Gastrocnemius medialis (tissue), 4 donors: Measurements from ENCODE around the gene CCDC158.

Source experiments
- POLR2A ChIP-seq, 2 donors: fragments of 450-650 bp; IDR thresholded peaks; one replicate each; pipeline ENCODE4 v1.6.1; 2017; ENCODE audit warnings: antibody characterized with exemption in 2 of 2, mild to moderate bottlenecking in 2 of 2, moderate library complexity in 2 of 2
- TF ChIP-seq, protein P1 (sequence below), 5 experiments: fragments of 450-650 bp in 3 of 5; fragments of 200-600 bp in 2 of 5; sonication (generic) in 2 of 5; IDR thresholded peaks in 4 of 5; conservative IDR thresholded peaks in 1 of 5; 1 replicate in 4 of 5; 2 replicates in 1 of 5; pipeline ENCODE4 v1.5.1; 2016 to 2019; ENCODE audit warnings: antibody characterized with exemption in 5 of 5, mild to moderate bottlenecking in 3 of 5, moderate library complexity in 3 of 5

DNA sequence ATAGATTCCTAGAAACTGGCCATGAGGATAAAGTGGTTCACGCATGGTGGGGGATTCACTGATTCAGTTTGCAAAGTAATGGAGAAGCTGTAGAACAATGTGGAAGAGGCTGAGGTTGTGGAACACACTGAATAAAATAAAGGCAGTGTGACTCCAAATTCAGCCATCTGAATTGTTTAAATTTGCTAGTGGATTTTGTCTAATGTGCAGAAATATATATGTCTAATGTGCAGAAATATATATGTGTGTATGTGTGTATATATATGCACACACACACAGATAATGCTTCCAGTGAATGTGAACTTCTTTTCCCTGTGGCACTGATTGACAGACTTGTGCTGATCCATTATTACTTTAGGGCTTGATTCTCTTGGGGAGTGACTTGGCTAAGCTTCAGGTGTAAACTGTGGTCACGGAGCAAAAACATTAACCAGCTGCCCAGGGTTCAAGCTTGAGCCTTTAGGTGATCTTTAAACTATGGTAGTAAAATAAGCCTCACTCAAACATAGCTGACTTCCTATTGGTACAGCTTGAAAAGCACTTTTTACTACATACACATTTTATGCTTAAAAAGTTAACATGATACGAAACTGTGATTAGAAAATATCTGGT lies 110.9 kb downstream of the CCDC158 start:
- TF ChIP-seq, protein P1, sequence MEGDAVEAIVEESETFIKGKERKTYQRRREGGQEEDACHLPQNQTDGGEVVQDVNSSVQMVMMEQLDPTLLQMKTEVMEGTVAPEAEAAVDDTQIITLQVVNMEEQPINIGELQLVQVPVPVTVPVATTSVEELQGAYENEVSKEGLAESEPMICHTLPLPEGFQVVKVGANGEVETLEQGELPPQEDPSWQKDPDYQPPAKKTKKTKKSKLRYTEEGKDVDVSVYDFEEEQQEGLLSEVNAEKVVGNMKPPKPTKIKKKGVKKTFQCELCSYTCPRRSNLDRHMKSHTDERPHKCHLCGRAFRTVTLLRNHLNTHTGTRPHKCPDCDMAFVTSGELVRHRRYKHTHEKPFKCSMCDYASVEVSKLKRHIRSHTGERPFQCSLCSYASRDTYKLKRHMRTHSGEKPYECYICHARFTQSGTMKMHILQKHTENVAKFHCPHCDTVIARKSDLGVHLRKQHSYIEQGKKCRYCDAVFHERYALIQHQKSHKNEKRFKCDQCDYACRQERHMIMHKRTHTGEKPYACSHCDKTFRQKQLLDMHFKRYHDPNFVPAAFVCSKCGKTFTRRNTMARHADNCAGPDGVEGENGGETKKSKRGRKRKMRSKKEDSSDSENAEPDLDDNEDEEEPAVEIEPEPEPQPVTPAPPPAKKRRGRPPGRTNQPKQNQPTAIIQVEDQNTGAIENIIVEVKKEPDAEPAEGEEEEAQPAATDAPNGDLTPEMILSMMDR (IDR thresholded peaks at IDR 0.05 in 4 of 5, conservative IDR thresholded peaks at IDR 0.05 in 1 of 5): no peak
- no peak for TF ChIP-seq POLR2A (IDR thresholded peaks at IDR 0.05)
